HG03066 (cell line): ENCODE measurements around the gene SLC35F6.
A peak's percentile ranks its signal among the peaks of the same experiment; 100 is the strongest.
"Not testable (repeated sequence)": the region's sequence is repeated elsewhere in the genome, so short reads cannot be mapped to it uniquely, and the experiment has no call there.

ENCODE experiments used
- ATAC-seq: cut with Tn5 transposase; IDR thresholded peaks from one replicate; pipeline ENCODE4 v1.9.1; 2021; ENCODE audit warnings: low read depth; ENCODE audit not compliant: unreplicated experiment

SLC35F6 gene

GRCh38 chr2:26780203-26780760 is 16.2 kb downstream of the SLC35F6 start:
- ATAC-seq = no peak

- no peak for ATAC-seq
Observed at GRCh38 chr2:26782876-26783704, 19.0 kb downstream of the SLC35F6 start.

GRCh38 chr2:26784570-26785234 is 20.6 kb downstream of the SLC35F6 start:
- ATAC-seq = no peak

GRCh38 chr2:26785431-26786206 is 21.5 kb downstream of the SLC35F6 start, which contains the start of gene CENPA:
CENPA (plus strand) TSS chr2:26786056; CDS start chr2:26786197, 141 bp downstream.
- peak; percentile 99 for ATAC-seq

DNA sequence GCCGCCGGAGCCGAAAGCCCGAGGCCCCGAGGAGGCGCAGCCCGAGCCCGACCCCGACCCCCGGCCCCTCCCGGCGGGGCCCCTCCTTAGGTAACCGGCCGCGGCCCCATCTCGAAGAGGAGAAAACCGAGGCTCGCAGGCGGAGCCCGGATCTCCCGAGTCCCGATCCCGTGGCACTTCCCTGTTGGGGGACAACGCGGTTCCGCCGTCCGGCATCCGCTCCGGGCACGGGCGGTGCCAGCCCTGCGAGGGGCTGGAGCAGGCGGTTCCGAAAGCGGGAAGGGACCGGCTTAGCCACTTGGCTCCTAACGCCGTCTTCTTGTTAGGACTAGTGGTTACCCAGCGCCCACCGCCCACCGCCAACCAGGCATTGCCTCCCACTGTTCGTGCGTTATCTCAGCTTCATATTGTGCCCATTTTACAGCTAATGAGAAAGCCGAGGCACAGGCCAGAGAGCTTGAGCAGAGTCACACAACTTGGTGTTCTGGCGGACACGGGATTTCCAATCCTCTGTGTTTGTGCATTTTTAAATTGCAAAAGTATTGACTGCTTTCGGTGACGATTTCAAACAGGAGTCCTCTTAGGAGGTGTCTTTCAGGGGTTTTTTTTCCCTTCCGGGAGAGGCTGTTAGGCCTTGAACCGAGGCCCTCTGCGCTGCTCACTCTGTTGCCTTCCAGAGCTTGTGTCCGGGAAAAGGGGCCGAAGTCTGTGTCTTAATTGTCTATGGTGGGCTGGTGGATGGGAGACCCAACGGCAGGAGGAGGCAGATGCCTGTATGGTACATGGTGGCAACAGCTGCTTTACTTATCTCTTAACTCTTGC is 22.3 kb downstream of the SLC35F6 start:
- ATAC-seq = peak; percentile 20

DNA sequence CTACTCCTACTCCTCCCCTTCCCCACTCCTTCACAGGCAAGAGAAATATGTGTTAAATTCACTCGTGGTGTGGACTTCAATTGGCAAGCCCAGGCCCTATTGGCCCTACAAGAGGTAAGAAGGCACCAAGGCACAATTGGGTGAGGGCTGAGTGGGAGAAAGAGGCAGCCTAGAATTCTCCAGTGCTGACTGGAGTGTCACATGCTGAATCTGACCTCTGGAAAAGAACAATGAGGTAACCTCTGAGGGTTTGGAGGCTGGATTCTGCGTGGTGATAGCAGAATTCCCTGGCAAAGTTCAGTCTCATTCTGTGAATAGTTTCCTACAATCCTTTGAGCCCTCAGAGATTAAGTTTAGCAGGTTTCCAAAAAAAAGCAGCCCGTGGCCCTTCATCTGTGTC is 28.6 kb downstream of the SLC35F6 start:
- no peak for ATAC-seq

DNA sequence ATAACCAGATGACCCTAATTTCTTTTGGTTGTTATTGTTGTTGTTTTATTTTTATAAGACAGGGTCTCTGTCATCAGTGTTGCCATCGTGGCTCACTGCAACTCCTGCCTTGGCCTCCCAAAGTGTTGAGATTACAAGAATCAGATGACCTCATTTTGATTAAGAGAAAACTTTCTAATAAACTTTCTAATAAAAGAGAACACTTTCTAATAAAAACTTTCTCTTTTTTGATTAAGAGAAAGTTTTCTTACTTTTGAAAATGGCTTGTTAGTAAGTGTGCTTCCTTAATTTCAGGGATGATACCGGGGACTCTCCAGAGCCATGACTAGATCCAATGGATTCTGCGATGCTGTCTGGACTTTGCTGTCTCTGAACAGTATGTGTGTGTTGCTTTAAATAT is 29.4 kb downstream of the SLC35F6 start:
- ATAC-seq = no peak

DNA sequence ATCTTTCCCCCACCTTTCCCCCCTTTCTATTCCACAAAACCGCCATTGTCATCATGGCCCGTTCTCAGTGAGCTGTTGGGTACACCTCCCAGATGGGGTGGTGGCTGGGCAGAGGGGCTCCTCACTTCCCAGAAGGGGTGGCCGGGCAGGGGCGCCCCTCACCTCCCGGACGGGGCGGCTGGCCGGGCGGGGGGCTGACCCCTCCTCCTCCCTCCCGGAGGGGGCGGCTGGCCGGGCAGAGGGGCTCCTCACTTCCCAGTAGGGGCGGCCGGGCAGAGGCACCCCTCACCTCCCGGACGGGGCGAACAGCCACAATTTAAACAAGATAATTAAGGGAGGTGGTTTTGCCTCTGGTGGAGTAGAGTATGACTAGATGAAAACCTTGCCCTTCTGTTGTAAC is 31.1 kb downstream of the SLC35F6 start:
- not testable (repeated sequence) for ATAC-seq

DNA sequence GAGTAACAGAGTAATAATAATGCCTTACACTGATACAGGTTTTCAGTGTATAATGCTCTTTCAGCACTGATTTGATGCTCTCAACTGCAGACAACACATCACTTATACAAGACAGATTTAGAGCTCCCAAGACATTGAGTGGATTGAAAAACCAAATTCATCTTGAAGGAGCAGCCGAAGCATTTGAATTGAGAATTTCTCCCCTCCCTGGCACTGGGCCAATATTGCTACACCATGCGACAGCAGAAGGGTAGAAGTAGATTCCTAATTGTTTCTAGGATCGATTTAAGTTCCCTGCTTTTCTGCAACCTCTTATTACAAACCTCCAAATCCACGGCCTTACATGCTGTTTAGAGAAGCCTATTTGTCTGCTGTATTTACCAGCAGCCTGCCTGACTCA is 37.2 kb downstream of the SLC35F6 start:
- ATAC-seq = no peak

DNA sequence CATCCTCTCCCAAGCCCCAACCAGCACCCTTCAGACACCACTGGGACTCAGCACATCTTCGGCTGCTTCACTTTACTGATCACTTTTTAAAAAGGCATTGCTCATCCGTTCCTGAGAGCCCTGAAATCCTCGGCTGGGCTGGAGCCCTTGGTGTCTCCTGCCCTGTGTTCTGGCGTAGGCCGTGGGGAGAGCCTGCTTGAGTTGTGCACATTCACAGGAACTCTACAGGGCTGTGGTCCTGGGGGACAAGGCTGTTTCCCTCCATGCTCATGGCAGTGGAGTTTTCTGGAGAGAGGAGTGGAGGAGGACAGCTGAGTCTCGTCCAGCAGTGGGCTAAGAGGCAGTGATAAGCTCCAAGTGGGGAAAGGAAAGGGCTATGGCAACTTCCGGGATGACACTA is 37.7 kb downstream of the SLC35F6 start:
- ATAC-seq = no peak

- ATAC-seq = no peak
Observed at GRCh38 chr2:26805241-26805676, 41.2 kb downstream of the SLC35F6 start.

- ATAC-seq = no peak
Observed at GRCh38 chr2:26807788-26808460, 43.8 kb downstream of the SLC35F6 start.

GRCh38 chr2:26809211-26809610 is 45.1 kb downstream of the SLC35F6 start:
- no peak for ATAC-seq

DNA sequence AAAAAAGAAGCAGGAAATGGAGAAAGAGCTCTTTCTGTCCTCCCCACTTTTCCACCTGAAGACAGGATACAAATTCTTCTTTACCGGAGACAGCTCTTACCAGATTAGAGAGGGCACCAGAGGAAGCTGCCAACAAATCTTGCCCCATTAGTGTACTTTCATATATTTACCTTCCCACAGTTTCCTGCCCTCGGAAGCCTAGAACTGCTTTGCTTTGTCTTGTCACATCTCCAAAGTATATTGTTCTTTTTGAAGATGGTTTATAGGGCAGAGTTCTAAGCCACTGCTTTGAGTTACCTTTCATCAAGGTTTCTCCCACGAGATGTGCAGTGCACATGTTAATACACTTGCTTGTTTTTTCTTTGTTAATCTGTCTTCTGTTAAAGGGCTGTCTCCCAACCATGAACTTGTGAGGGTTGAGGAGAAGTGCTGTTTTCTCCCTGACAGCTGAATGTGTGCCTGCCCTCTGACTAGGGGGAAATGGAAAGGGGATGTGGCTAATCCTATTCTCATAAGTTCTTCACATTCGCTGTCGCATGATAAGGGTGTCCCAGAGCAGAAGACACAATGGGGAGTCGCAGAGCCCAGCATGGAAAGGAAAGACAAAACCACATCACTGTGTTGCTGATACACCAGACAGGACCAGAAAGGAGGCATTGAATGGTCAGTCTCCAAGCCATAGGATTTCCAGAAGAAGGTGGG is 45.9 kb downstream of the SLC35F6 start:
- no peak for ATAC-seq

GRCh38 chr2:26811261-26811660 is 47.2 kb downstream of the SLC35F6 start:
- ATAC-seq = no peak

DNA sequence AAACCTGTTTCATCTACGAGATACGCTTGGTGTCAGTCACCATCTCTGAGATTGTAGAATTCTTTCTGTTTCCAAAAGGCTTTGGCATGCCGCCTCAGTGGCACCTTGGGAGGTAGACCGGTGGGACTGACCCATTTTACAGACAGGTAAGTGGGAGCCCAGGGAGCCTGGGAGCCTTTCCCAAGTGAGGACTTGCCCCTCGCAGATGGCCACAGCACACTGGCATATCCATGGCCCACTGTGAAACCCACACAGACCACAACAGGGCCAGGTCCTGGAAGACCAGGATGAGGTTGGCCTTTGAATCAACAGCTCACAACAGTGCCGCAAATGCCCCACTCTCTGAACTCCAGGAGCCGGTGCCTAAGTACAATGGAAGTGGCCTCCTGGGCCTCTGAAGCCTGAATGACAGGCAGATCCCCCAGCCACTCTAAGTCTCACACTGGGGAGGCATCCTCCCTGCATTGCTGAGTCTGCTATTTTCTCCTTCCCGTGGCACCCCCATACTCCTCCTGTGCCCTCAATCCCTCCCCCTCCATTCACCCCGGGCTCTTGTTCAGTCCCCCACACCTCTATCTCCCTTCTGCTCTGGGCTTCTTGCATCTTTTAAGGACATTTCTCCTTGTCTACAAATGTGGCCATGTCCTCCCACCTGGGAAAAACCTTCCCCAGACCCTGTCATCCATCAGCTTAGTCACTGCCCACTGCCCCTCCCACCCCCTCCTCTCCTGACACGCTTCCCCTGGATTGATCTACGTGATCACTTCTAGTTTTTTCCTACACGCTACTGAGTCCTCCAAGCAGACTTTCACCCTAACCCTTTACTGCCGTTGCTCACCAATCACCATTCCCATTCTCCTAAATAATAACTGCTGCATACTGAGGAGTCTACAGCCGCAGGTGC is 48.0 kb downstream of the SLC35F6 start:
- no peak for ATAC-seq

GRCh38 chr2:26812731-26813130 is 48.6 kb downstream of the SLC35F6 start:
- ATAC-seq = no peak
